ENCODE data around the gene CREBBP. TPM values are rescaled to one million over a fixed set of nuclear protein-coding genes. Genes with fewer than 3 reads are reported as not detected.
A peak's percentile ranks its signal among the peaks of the same experiment; 100 is the strongest.

CREBBP gene
- total RNA-seq, 1 experiment from 2014 or later = 79.1 TPM

DNA sequence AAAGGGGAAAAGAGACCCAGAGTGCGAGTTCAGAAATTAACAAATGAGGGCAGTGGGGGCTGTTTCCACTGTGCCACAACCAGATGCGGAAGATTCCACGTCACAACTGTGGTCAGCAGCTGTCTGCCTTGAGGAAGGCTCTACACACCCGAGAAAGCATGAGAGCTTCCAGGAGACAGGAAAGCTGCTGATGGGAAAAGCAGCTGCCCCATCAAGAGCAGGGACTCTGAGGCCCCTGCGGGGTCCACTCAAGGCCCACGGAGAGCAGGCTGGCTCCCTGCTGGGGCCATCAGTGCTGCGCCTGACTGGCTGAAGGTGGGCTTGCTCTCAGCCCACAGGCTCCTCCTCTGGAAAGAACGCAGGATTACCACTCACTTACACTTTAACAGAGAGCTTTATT lies 148.3 kb downstream of the CREBBP start:
- Histone ChIP-seq H4K91ac (ENCODE audit: insufficient read length, low read depth, low read length) (no peak overlapping the region), H3K18ac (ENCODE audit: insufficient read length, low read depth, low read length) (no peak overlapping the region), H3K23ac (ENCODE audit: insufficient read length, low read depth, low read length) (no peak overlapping the region), H2BK15ac (ENCODE audit: low read depth, low read length) (no peak overlapping the region), H3K14ac (ENCODE audit: insufficient read depth, low read length) (no peak overlapping the region), H2BK12ac (ENCODE audit: insufficient read length, low read depth, low read length) (no peak overlapping the region), H2AK5ac (ENCODE audit: insufficient read length, low read length) (no peak overlapping the region), H3K9ac (ENCODE audit: extremely low read depth, insufficient read length, low read length) (no peak overlapping the region), H3K79me2 (ENCODE audit: insufficient read depth, low read length) (no peaks in the 10 kb centered on the region), H3T11ph (ENCODE audit: low read length) (no peak overlapping the region), H4K20me1 (ENCODE audit: control insufficient read depth, insufficient read depth, insufficient read length) (no peaks in the 10 kb centered on the region), H3K56ac (ENCODE audit: insufficient read length, low read depth, low read length) (no peak overlapping the region), H3K9me3 (ENCODE audit: control insufficient read depth, low read depth, low read length) (no peaks in the 10 kb centered on the region), H3K27ac (ENCODE audit: insufficient read length, low read depth, low read length) (no peak overlapping the region), H4K5ac (ENCODE audit: insufficient read length, low read depth, low read length) (no peak overlapping the region), H2BK20ac (ENCODE audit: low read depth, low read length, poor library complexity, severe bottlenecking) (no peak overlapping the region), H3K4me1 (ENCODE audit: insufficient read depth, low read length) (no peaks in the 10 kb centered on the region), H2BK120ac (ENCODE audit: low read depth, low read length, poor library complexity, severe bottlenecking) (no peak overlapping the region), H3K4ac (ENCODE audit: low read depth, low read length) (no peak overlapping the region), H3K4me2 (ENCODE audit: insufficient read depth, insufficient read length, low read length) (no peak overlapping the region), H3K79me1 (ENCODE audit: insufficient read depth, low read depth, low read length, poor library complexity, severe bottlenecking) (no peaks in the 10 kb centered on the region), H2AFZ (ENCODE audit: low read length) (no peak overlapping the region), H3K27me3 (ENCODE audit: insufficient read depth, low read length) (no peaks in the 10 kb centered on the region), H4K8ac (replicated peaks; ENCODE audit: insufficient read length, low read depth, low read length) (no peak overlapping the region), H3K23me2 (ENCODE audit: insufficient read length, low read depth, low read length, poor library complexity, severe bottlenecking) (no peaks in the 10 kb centered on the region), H2BK5ac (ENCODE audit: insufficient read length, low read length) (no peak overlapping the region)
- Mint-ChIP-seq H3K27me3 (ENCODE audit: low read depth) (no peaks in the 10 kb centered on the region; the same call in 1 of the 2 replicates), H3K27ac (peak overlapping the region in 2 of 3 experiments; percentile 17 to 29; a peak in 1 of 7 replicates), H3K36me3 (ENCODE audit: insufficient read depth in 1 of 3, low read depth in 3 of 3) (peaks cover 62 to 92% (median 89%) of the 10 kb centered on the region in 3 experiments), H3K4me1 (peaks cover 8% of the 10 kb centered on the region in 2 experiments), H3K4me3 (no peak overlapping the region), H3K9me3 (no peaks in the 10 kb centered on the region; a peak in 2 of 5 replicates)
- no CpG with 5 or more reads among the region's 8 CpGs for WGBS (ENCODE audit: extremely low coverage, insufficient read length, low lambda C conversion rate)
- DNase-seq = no peak
- TF ChIP-seq, protein P1, sequence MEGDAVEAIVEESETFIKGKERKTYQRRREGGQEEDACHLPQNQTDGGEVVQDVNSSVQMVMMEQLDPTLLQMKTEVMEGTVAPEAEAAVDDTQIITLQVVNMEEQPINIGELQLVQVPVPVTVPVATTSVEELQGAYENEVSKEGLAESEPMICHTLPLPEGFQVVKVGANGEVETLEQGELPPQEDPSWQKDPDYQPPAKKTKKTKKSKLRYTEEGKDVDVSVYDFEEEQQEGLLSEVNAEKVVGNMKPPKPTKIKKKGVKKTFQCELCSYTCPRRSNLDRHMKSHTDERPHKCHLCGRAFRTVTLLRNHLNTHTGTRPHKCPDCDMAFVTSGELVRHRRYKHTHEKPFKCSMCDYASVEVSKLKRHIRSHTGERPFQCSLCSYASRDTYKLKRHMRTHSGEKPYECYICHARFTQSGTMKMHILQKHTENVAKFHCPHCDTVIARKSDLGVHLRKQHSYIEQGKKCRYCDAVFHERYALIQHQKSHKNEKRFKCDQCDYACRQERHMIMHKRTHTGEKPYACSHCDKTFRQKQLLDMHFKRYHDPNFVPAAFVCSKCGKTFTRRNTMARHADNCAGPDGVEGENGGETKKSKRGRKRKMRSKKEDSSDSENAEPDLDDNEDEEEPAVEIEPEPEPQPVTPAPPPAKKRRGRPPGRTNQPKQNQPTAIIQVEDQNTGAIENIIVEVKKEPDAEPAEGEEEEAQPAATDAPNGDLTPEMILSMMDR (conservative IDR thresholded peaks at IDR 0.05) = no peak

Measured in H9 (cell line).